Trophoblast cell (in vitro differentiated cells and primary cell): Measurements from ENCODE around the gene ACTN4.

Experiments used
- DNase-seq, 2 donors: peaks; one replicate each; pipeline ENCODE4 v3.0.0-alpha.2; 2016
- H2AFZ ChIP-seq: 2 replicates; pipeline ENCODE4 v1.6.1; 2013; ENCODE audit warnings: low read length, moderate library complexity, mild to moderate bottlenecking; ENCODE audit not compliant: insufficient read depth, poor library complexity
- H2AK5ac ChIP-seq: 2 replicates; pipeline ENCODE4 v1.6.1; 2013; ENCODE audit warnings: mild to moderate bottlenecking, low read length
- H2BK120ac ChIP-seq: 2 replicates; pipeline ENCODE4 v1.6.1; 2013; ENCODE audit warnings: low read length, mild to moderate bottlenecking, moderate library complexity; ENCODE audit not compliant: insufficient read depth, poor library complexity
- H2BK12ac ChIP-seq: 2 replicates; pipeline ENCODE4 v1.6.1; 2013; ENCODE audit warnings: mild to moderate bottlenecking, low read length, moderate library complexity
- H2BK5ac ChIP-seq: 2 replicates; pipeline ENCODE4 v1.6.1; 2013; ENCODE audit warnings: low read length, low read depth, moderate library complexity, mild to moderate bottlenecking; ENCODE audit not compliant: poor library complexity
- H3K14ac ChIP-seq: 2 replicates; pipeline ENCODE4 v1.6.1; 2013; ENCODE audit warnings: mild to moderate bottlenecking, low read length
- H3K18ac ChIP-seq: 2 replicates; pipeline ENCODE4 v1.6.1; 2013; ENCODE audit warnings: mild to moderate bottlenecking, low read length
- H3K23ac ChIP-seq: 2 replicates; pipeline ENCODE4 v1.6.1; 2013; ENCODE audit warnings: low read length
- H3K27ac ChIP-seq: 2 replicates; pipeline ENCODE4 v1.5.1; 2013; ENCODE audit warnings: low read depth, mild to moderate bottlenecking, inconsistent platforms, low read length, moderate library complexity
- H3K27me3 ChIP-seq: 2 replicates; pipeline ENCODE4 v1.6.1; 2013; ENCODE audit warnings: inconsistent platforms, mild to moderate bottlenecking, low read length, moderate library complexity; ENCODE audit not compliant: insufficient read depth
- H3K36me3 ChIP-seq, 2 experiments: 1 replicate in 1 of 2; 2 replicates in 1 of 2; pipeline ENCODE4 v1.6.1; 2013; ENCODE audit warnings: low read length in 2 of 2, mild to moderate bottlenecking in 2 of 2, moderate library complexity in 1 of 2; ENCODE audit not compliant: insufficient read depth in 2 of 2, control insufficient read depth in 1 of 2
- H3K4ac ChIP-seq: 2 replicates; pipeline ENCODE4 v1.6.1; 2013; ENCODE audit warnings: low read depth, mild to moderate bottlenecking, low read length, moderate library complexity
- H3K4me1 ChIP-seq, 2 experiments: 1 replicate in 1 of 2; 2 replicates in 1 of 2; pipeline ENCODE4 v1.6.1; 2013; ENCODE audit warnings: low read length in 2 of 2, mild to moderate bottlenecking in 2 of 2, moderate library complexity in 1 of 2; ENCODE audit not compliant: insufficient read depth in 2 of 2, control insufficient read depth in 1 of 2
- H3K4me2 ChIP-seq: 2 replicates; pipeline ENCODE4 v1.6.1; 2013; ENCODE audit warnings: inconsistent platforms, mild to moderate bottlenecking, low read length, moderate library complexity
- H3K4me3 ChIP-seq: 2 replicates; pipeline ENCODE4 v1.5.1; 2013; ENCODE audit warnings: mild to moderate bottlenecking, low read depth, low read length, inconsistent platforms
- H3K79me1 ChIP-seq: one replicate; pipeline ENCODE4 v1.6.1; 2013; ENCODE audit warnings: low read length
- H3K79me2 ChIP-seq: 2 replicates; pipeline ENCODE4 v1.6.1; 2013; ENCODE audit warnings: low read length, mild to moderate bottlenecking; ENCODE audit not compliant: control insufficient read depth, insufficient read depth, poor library complexity
- H3K9ac ChIP-seq: 2 replicates; pipeline ENCODE4 v1.6.1; 2013; ENCODE audit warnings: mild to moderate bottlenecking, low read length
- H3K9me3 ChIP-seq: 2 replicates; pipeline ENCODE4 v1.6.1; 2013; ENCODE audit warnings: low read depth, mild to moderate bottlenecking, control low read depth, inconsistent platforms, low read length; ENCODE audit not compliant: insufficient read depth
- H4K12ac ChIP-seq: 2 replicates; pipeline ENCODE4 v1.6.1; 2013; ENCODE audit warnings: low read depth, mild to moderate bottlenecking, low read length, moderate library complexity
- H4K8ac ChIP-seq: 2 replicates; pipeline ENCODE4 v1.6.1; 2013; ENCODE audit warnings: low read depth, mild to moderate bottlenecking, low read length, moderate library complexity
- H4K91ac ChIP-seq: one replicate; pipeline ENCODE4 v1.6.1; 2013; ENCODE audit warnings: low read depth, mild to moderate bottlenecking, low read length, moderate library complexity
- WGBS: extraction: QIAGEN DNeasy Blood & Tissue Kit; methylation state at CpG from one replicate; pipeline ENCODE4 v1.1.7; 2013; ENCODE audit warnings: missing lambda C conversion rate; ENCODE audit not compliant: insufficient read length, insufficient coverage; ENCODE audit errors: extremely low coverage; 5-methylcytosine and 5-hydroxymethylcytosine counted together

Gene ACTN4

GRCh38 chr19:38638461-38638860 is 9.0 kb upstream of the ACTN4 start:
- Histone ChIP-seq H3K79me1 (peaks cover 20% of the 10 kb centered on the region), H3K4me3 (no peak overlapping the region), H3K27me3 (no peaks in the 10 kb centered on the region), H2AK5ac (no peak overlapping the region), H3K27ac (peak overlapping the region; percentile 57), H3K9ac (no peak overlapping the region), H4K91ac (peak overlapping the region; percentile 26), H3K4ac (no peak overlapping the region), H3K4me2 (no peak overlapping the region), H3K9me3 (no peaks in the 10 kb centered on the region), H4K12ac (no peak overlapping the region), H2AFZ (no peak overlapping the region), H3K4me1 (peaks cover 35 to 40% of the 10 kb centered on the region in 2 experiments), H2BK12ac (no peak overlapping the region), H2BK5ac (peak overlapping the region; percentile 38), H3K23ac (no peak overlapping the region), H3K14ac (no peak overlapping the region), H3K36me3 (peaks cover 7 to 10% of the 10 kb centered on the region in 2 experiments), H3K18ac (no peak overlapping the region), H2BK120ac (peak overlapping the region; percentile 52), H4K8ac (peak overlapping the region; percentile 2), H3K79me2 (no peaks in the 10 kb centered on the region)
- peak; percentile 98 to 100 for DNase-seq
- WGBS, result no CpG with 5 or more reads among the region's 3 CpGs

GRCh38 chr19:38639679-38640078 is 7.8 kb upstream of the ACTN4 start:
- Histone ChIP-seq H2BK120ac (peak overlapping the region; percentile 72), H3K79me1 (peaks cover 20% of the 10 kb centered on the region), H3K14ac (peak overlapping the region; percentile 73), H3K4me3 (no peak overlapping the region), H3K4ac (no peak overlapping the region), H3K79me2 (no peaks in the 10 kb centered on the region), H3K27ac (peak overlapping the region; percentile 6), H3K18ac (peak overlapping the region; percentile 72), H3K9me3 (peaks cover 1% of the 10 kb centered on the region), H3K4me1 (peaks cover 35 to 42% of the 10 kb centered on the region in 2 experiments), H4K12ac (no peak overlapping the region), H3K9ac (no peak overlapping the region), H4K8ac (peak overlapping the region; percentile 66), H3K23ac (no peak overlapping the region), H2BK12ac (peak overlapping the region; percentile 93), H2AK5ac (peak overlapping the region; percentile 95), H3K27me3 (no peaks in the 10 kb centered on the region), H4K91ac (peak overlapping the region; percentile 78), H2AFZ (no peak overlapping the region), H3K36me3 (peaks cover 7 to 10% of the 10 kb centered on the region in 2 experiments), H2BK5ac (peak overlapping the region; percentile 75), H3K4me2 (no peak overlapping the region)
- DNase-seq, result no peak
- WGBS, result no CpG with 5 or more reads among the region's 2 CpGs

GRCh38 chr19:38640368-38640767 is 7.1 kb upstream of the ACTN4 start:
- Histone ChIP-seq H4K91ac (no peak overlapping the region), H3K9ac (no peak overlapping the region), H3K4me2 (no peak overlapping the region), H3K4me3 (no peak overlapping the region), H2BK5ac (no peak overlapping the region), H2AK5ac (no peak overlapping the region), H3K18ac (no peak overlapping the region), H3K27me3 (no peaks in the 10 kb centered on the region), H3K36me3 (peaks cover 4% of the 10 kb centered on the region in 2 experiments), H3K23ac (no peak overlapping the region), H3K79me1 (peaks cover 21% of the 10 kb centered on the region), H2AFZ (no peak overlapping the region), H3K9me3 (peaks cover 1% of the 10 kb centered on the region), H3K79me2 (no peaks in the 10 kb centered on the region), H2BK120ac (no peak overlapping the region), H4K12ac (no peak overlapping the region), H3K4me1 (peaks cover 35 to 46% of the 10 kb centered on the region in 2 experiments), H4K8ac (no peak overlapping the region), H2BK12ac (no peak overlapping the region), H3K14ac (no peak overlapping the region), H3K27ac (no peak overlapping the region), H3K4ac (no peak overlapping the region)
- peak; percentile 93 for DNase-seq
- WGBS, result no CpG with 5 or more reads among the region's 4 CpGs

- Histone ChIP-seq H2BK5ac (no peak overlapping the region), H2AK5ac (no peak overlapping the region), H2AFZ (no peak overlapping the region), H3K79me2 (no peaks in the 10 kb centered on the region), H3K9me3 (peaks cover 1% of the 10 kb centered on the region), H4K8ac (no peak overlapping the region), H3K4me1 (peaks cover 25 to 33% of the 10 kb centered on the region in 2 experiments), H2BK120ac (peak overlapping the region; percentile 45), H4K12ac (no peak overlapping the region), H4K91ac (peak overlapping the region; percentile 58), H3K27me3 (no peaks in the 10 kb centered on the region), H3K27ac (peak overlapping the region; percentile 19), H3K14ac (peak overlapping the region; percentile 11), H2BK12ac (peak overlapping the region; percentile 54), H3K23ac (no peak overlapping the region), H3K9ac (no peak overlapping the region), H3K36me3 (no peaks in the 10 kb centered on the region), H3K18ac (no peak overlapping the region), H3K4me3 (no peak overlapping the region), H3K79me1 (peaks cover 19% of the 10 kb centered on the region), H3K4ac (no peak overlapping the region), H3K4me2 (no peak overlapping the region)
- WGBS, result no CpG with 5 or more reads among the region's 9 CpGs
- no peak for DNase-seq
Measured at GRCh38 chr19:38642176-38642575, 5.3 kb upstream of the ACTN4 start.
